HCT116 (cell line): ENCODE data around the gene MISP. TPM values are rescaled to one million over a fixed set of nuclear protein-coding genes. Genes with fewer than 3 reads are reported as not detected.

Experiments used
- ATAC-seq: fragments of 200-7000 bp; cut with Tn5 transposase; 2 replicates; pipeline ENCODE4 v1.9.1; 2020; ENCODE audit warnings: mild to moderate bottlenecking, moderate library complexity
- BruUV-seq: library from RNA; stranded (reverse); fragments of 400-500 nt; replicated peaks from 2 replicates; lab custom pipeline; 2021; lab: Mats Ljungman, UMichigan
- CTCF ChIA-PET: fragments of 300-600 bp; sonication (Branson Sonifier 250); formaldehyde crosslinking; loops from one replicate; lab custom pipeline; 2021; ENCODE audit warnings: antibody characterized with exemption; lab: Charles Lee
- POLR2A ChIA-PET: fragments of 300-600, 350-600 bp; sonication (Branson Sonifier 250); formaldehyde crosslinking; loops from one replicate; lab custom pipeline; 2021; ENCODE audit warnings: antibody characterized with exemption; lab: Charles Lee
- RAD21 ChIA-PET, 2 experiments: fragments of 300-600 bp; sonication (Branson Sonifier 250); formaldehyde crosslinking; loops; one replicate each; lab custom pipeline; 2023; ENCODE audit warnings: low total read pairs in 2 of 2; ENCODE audit not compliant: uncharacterized antibody in 2 of 2, unreplicated experiment in 2 of 2, low non-redundant PET in 1 of 2; lab: Charles Lee
- DNase-seq: peaks from one replicate; pipeline ENCODE4 v3.0.0-alpha.2; 2010; ENCODE audit warnings: low read depth, low spot score
- H2AFZ ChIP-seq: fragments of 200-600 bp; shearing (Covaris generic), sonication (generic); 2 replicates; pipeline ENCODE4 v1.6.1; 2017; ENCODE audit warnings: low read depth, mixed run types, mixed read lengths, antibody characterized with exemption, low read length; ENCODE audit not compliant: poor library complexity, severe bottlenecking
- H3K27ac ChIP-seq: 2 replicates; pipeline ENCODE4 v1.5.1; 2012; ENCODE audit warnings: low read depth, low read length
- H3K27me3 ChIP-seq: fragments of 200-600 bp; sonication (generic); 2 replicates; pipeline ENCODE4 v1.6.1; 2016; ENCODE audit warnings: mixed run types, low read length, mixed read lengths; ENCODE audit not compliant: insufficient read depth
- H3K36me3 ChIP-seq, 2 experiments: fragments of 200-500 bp in 1 of 2; fragments of 200-600 bp in 1 of 2; sonication (Bioruptor generic) in 1 of 2; sonication (generic) in 1 of 2; 2 replicates each; pipeline versions ENCODE4 v1.5.1 to v1.6.1; 2014 to 2016; ENCODE audit warnings: low read length in 2 of 2, inconsistent platforms in 1 of 2, mixed read lengths in 1 of 2, mixed run types in 1 of 2; ENCODE audit not compliant: insufficient read depth in 2 of 2, control insufficient read depth in 1 of 2
- H3K4me1 ChIP-seq, 2 experiments: fragments of 200-600 bp in 1 of 2; sonication (generic) in 1 of 2; 2 replicates each; pipeline versions ENCODE4 v1.5.1 to v1.6.1; 2012 to 2017; ENCODE audit warnings: low read length in 2 of 2, inconsistent platforms in 1 of 2, mild to moderate bottlenecking in 1 of 2, mixed read lengths in 1 of 2, mixed run types in 1 of 2, moderate library complexity in 1 of 2; ENCODE audit not compliant: insufficient read depth in 2 of 2, control insufficient read depth in 1 of 2
- H3K4me2 ChIP-seq: fragments of 200-600 bp; sonication (generic); 2 replicates; pipeline ENCODE4 v1.6.1; 2017; ENCODE audit warnings: mixed run types, low read length, mixed read lengths
- H3K4me3 ChIP-seq, 2 experiments: fragments of 200-600 bp in 1 of 2; sonication (generic) in 1 of 2; replicated peaks in 1 of 2; 2 replicates each; pipeline ENCODE4 v1.5.1; 2011 to 2016; ENCODE audit warnings: low read length in 2 of 2, control low read depth in 1 of 2, low read depth in 1 of 2, mild to moderate bottlenecking in 1 of 2, mixed read lengths in 1 of 2, mixed run types in 1 of 2
- H3K79me2 ChIP-seq: fragments of 200-600 bp; sonication (generic); 2 replicates; pipeline ENCODE4 v1.6.1; 2017; ENCODE audit warnings: mild to moderate bottlenecking, mixed run types, low read length, moderate library complexity, mixed read lengths; ENCODE audit not compliant: insufficient read depth
- H3K9ac ChIP-seq: fragments of 200-600 bp; sonication (generic); 2 replicates; pipeline ENCODE4 v1.6.1; 2016; ENCODE audit warnings: low read length, mixed read lengths
- H3K9me2 ChIP-seq: fragments of 200-600 bp; sonication (generic), shearing (Covaris generic); 2 replicates; pipeline ENCODE4 v1.6.1; 2017; ENCODE audit warnings: mixed run types, mild to moderate bottlenecking, moderate library complexity; ENCODE audit not compliant: insufficient read depth
- H3K9me3 ChIP-seq, 2 experiments: fragments of 200-500 bp in 1 of 2; fragments of 200-600 bp in 1 of 2; sonication (Bioruptor generic) in 1 of 2; sonication (generic) in 1 of 2; 2 replicates each; pipeline ENCODE4 v1.6.1; 2014 to 2017; ENCODE audit warnings: low read length in 2 of 2, mixed read lengths in 2 of 2, inconsistent platforms in 1 of 2, low read depth in 1 of 2, mild to moderate bottlenecking in 1 of 2, mixed run types in 1 of 2, moderate library complexity in 1 of 2; ENCODE audit not compliant: control insufficient read depth in 1 of 2, insufficient read depth in 1 of 2
- H4K20me1 ChIP-seq: fragments of 200-600 bp; sonication (generic), shearing (Covaris generic); 2 replicates; pipeline ENCODE4 v1.6.1; 2017; ENCODE audit warnings: mixed run types, mild to moderate bottlenecking, moderate library complexity; ENCODE audit not compliant: insufficient read depth
- CEBPB ChIP-seq: IDR thresholded peaks from 2 replicates; pipeline ENCODE4 v1.6.1; 2012; ENCODE audit warnings: low read depth
- ELF1 ChIP-seq: IDR thresholded peaks from 2 replicates; pipeline ENCODE4 v1.6.1; 2012; ENCODE audit warnings: low read depth, borderline replicate concordance
- EZH2 ChIP-seq: fragments of 200-600 bp; sonication (generic); IDR thresholded peaks from 2 replicates; pipeline ENCODE4 v1.6.1; 2017; ENCODE audit warnings: antibody characterized with exemption, mixed run types
- EZH2phosphoT487 ChIP-seq: fragments of 200-600 bp; IDR thresholded peaks from 2 replicates; pipeline ENCODE4 v1.6.1; 2018; ENCODE audit warnings: antibody characterized with exemption, borderline replicate concordance
- FOSL1 ChIP-seq: IDR thresholded peaks from 2 replicates; pipeline ENCODE4 v1.6.1; 2012; ENCODE audit warnings: low read depth
- POLR2A ChIP-seq: IDR thresholded peaks from 2 replicates; pipeline ENCODE4 v1.7.0; 2011; ENCODE audit warnings: borderline replicate concordance; ENCODE audit not compliant: insufficient read depth, insufficient read length; ENCODE audit errors: extremely low read depth
- POLR2AphosphoS5 ChIP-seq: IDR thresholded peaks from 2 replicates; pipeline ENCODE4 v1.6.1; 2011; ENCODE audit warnings: mild to moderate bottlenecking, low read depth, low read length, moderate library complexity
- RAD21 ChIP-seq: IDR thresholded peaks from 2 replicates; pipeline ENCODE4 v1.6.1; 2012; ENCODE audit warnings: low read depth, mild to moderate bottlenecking
- SIN3A ChIP-seq: IDR thresholded peaks from 2 replicates; pipeline ENCODE4 v1.6.1; 2012; ENCODE audit warnings: low read depth
- SP1 ChIP-seq: IDR thresholded peaks from 2 replicates; pipeline ENCODE4 v1.6.1; 2012; ENCODE audit warnings: low read depth
- TCF7L2 ChIP-seq: IDR thresholded peaks from 2 replicates; pipeline ENCODE4 v1.7.0; 2011; ENCODE audit warnings: borderline replicate concordance, inconsistent platforms; ENCODE audit not compliant: insufficient read depth, insufficient read length; ENCODE audit errors: extremely low read depth
- YY1 ChIP-seq: IDR thresholded peaks from 2 replicates; pipeline ENCODE4 v1.6.1; 2011; ENCODE audit warnings: low read length, low read depth, moderate library complexity, mild to moderate bottlenecking; ENCODE audit not compliant: insufficient replicate concordance; ENCODE audit errors: extremely low read depth
- ZNF274 ChIP-seq: fragments of 200-500 bp; sonication (Bioruptor generic); IDR thresholded peaks from 2 replicates; pipeline ENCODE4 v1.6.1; 2014; ENCODE audit warnings: mild to moderate bottlenecking, low read depth, low read length, inconsistent platforms
- intact Hi-C: fragments of 100-400 bp; cut with micrococcal nuclease; formaldehyde crosslinking; loops from 2 replicates; pipeline ENCODE4 v1.10.0; 2022
- total RNA-seq: library from RNA; stranded (reverse); gene quantifications from one replicate; pipeline ENCODE4 v1.2.1, GENCODE V29; 2021; ENCODE audit not compliant: unreplicated experiment
- TF ChIP-seq, protein P1 (sequence below): IDR thresholded peaks from 2 replicates; pipeline ENCODE4 v1.6.1; 2012
- TF ChIP-seq, protein P2 (sequence below): IDR thresholded peaks from 2 replicates; pipeline ENCODE4 v1.6.1; 2012
- TF ChIP-seq, protein P3 (sequence below), 3 experiments: fragments of 200-600 bp in 1 of 3; sonication (generic) in 1 of 3; IDR thresholded peaks in 2 of 3; conservative IDR thresholded peaks in 1 of 3; 2 replicates each; pipeline ENCODE4 v1.5.1; 2012 to 2017; ENCODE audit warnings: low read depth in 2 of 3, low read length in 2 of 3, antibody characterized with exemption in 1 of 3, borderline replicate concordance in 1 of 3, control low read depth in 1 of 3, mild to moderate bottlenecking in 1 of 3, mixed read lengths in 1 of 3, mixed run types in 1 of 3, moderate library complexity in 1 of 3; ENCODE audit not compliant: insufficient read depth in 1 of 3

The MISP gene
- total RNA-seq, 1 experiment from 2014 or later: 38.2 TPM

DNA sequence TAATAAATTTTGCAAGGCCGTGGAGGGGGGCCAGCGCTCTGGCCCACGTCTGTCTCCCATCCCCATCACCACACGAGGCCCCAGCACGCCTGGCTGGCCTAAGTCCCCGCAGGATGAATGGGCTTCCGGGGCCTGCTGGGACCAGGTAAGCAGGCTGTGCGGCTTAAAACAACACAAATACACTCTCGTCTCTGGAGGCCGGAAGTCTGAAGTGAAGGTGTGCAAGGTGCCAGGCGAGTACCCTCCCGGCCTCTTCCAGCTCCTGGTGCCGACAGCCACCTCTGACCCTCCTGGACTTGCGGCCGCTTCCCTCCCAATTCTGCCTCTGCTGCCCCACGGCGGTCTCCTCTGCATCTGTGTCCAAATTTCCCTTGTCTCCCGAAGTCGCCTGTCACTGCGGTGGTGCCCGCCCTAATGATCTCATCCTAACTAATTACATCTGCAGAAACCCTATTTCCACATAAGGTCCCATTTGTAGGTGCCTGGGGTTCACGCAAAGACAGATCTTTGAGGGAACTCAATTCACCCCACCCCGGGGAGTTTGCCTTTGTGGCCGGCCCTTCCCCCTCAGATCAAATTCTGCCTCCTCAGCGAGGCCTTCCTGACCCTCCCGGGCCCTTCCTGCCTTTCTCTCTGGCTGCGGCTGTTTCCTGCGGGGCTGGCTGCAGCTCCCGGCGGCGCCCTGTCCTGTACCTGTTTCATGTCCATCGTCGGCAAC is 38.2 kb downstream of the MISP start:
- Histone ChIP-seq H3K4me3 (no peak overlapping the region), H4K20me1 (no peaks in the 10 kb centered on the region), H3K9me2 (no peaks in the 10 kb centered on the region), H3K36me3 (no peaks in the 10 kb centered on the region), H3K9me3 (no peaks in the 10 kb centered on the region), H3K4me2 (no peak overlapping the region), H3K4me1 (peaks cover 8% of the 10 kb centered on the region in 2 experiments), H3K27me3 (no peaks in the 10 kb centered on the region), H3K9ac (no peak overlapping the region), H2AFZ (no peak overlapping the region), H3K27ac (no peak overlapping the region), H3K79me2 (no peaks in the 10 kb centered on the region)
- BruUV-seq: no TSS peak
- DNase-seq (no peak), ATAC-seq (no peak)
- POLR2A ChIA-PET: no interaction called here
- intact Hi-C loops: no loop called here
- CTCF ChIA-PET: no interaction called here
- RAD21 ChIA-PET: no interaction called here
- TF ChIP-seq, protein P1, sequence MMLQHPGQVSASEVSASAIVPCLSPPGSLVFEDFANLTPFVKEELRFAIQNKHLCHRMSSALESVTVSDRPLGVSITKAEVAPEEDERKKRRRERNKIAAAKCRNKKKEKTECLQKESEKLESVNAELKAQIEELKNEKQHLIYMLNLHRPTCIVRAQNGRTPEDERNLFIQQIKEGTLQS: no peak
- TF ChIP-seq SP1: no peak
- TF ChIP-seq EZH2: no peak
- TF ChIP-seq TCF7L2: no peak
- no peak for TF ChIP-seq RAD21
- no peak for TF ChIP-seq YY1
- no peak for TF ChIP-seq POLR2A
- no peak for TF ChIP-seq POLR2AphosphoS5
- TF ChIP-seq ELF1: no peak

DNA sequence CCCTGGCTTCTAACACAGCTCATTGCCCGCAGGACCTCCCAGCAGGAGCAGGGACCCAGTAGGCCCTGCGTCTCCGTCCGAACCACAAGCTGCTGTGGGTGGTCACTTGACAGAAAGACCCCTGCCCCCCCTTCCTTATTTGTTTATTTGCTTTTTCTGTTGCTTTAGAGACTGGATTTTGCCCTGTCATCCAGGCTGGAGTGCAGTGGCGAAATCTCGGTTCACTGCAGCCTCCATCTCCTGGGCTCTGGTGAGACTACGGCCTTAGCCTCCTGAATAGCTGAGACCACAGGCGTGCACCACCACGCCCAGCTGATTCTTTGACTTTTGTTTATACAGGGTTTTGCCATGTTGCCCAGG is 38.8 kb downstream of the MISP start:
- no peak overlapping the region for H3K9ac ChIP-seq
- ATAC-seq: no peak
- DNase-seq: no peak
- BruUV-seq: no TSS peak
- ChIA-PET POLR2A (no interaction called here), CTCF (no interaction called here), RAD21 (no interaction called here)
- intact Hi-C loops: loop anchor here (10.0 kb wide), 1 partner anchor 455 kb away; the partner anchor contains the start of genes ATP5F1D and MIDN
- no peaks in the 10 kb centered on the region for H3K9me3 ChIP-seq
- no peaks in the 10 kb centered on the region for H3K9me2 ChIP-seq
- H3K27ac ChIP-seq: no peak overlapping the region
- no peaks in the 10 kb centered on the region for H3K27me3 ChIP-seq
- H3K36me3 ChIP-seq: no peaks in the 10 kb centered on the region
- H3K4me1 ChIP-seq: peaks cover 3% of the 10 kb centered on the region in 2 experiments
- no peak overlapping the region for H3K4me2 ChIP-seq
- no peak overlapping the region for H2AFZ ChIP-seq
- TF ChIP-seq SIN3A (no peak), ZNF274 (no peak), SP1 (no peak), CEBPB (no peak), POLR2AphosphoS5 (no peak), RAD21 (no peak), EZH2 (no peak), POLR2A (no peak), EZH2phosphoT487 (no peak), FOSL1 (no peak), TCF7L2 (no peak)
- TF ChIP-seq, protein P2, sequence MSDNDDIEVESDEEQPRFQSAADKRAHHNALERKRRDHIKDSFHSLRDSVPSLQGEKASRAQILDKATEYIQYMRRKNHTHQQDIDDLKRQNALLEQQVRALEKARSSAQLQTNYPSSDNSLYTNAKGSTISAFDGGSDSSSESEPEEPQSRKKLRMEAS: no peak
- TF ChIP-seq, protein P3, sequence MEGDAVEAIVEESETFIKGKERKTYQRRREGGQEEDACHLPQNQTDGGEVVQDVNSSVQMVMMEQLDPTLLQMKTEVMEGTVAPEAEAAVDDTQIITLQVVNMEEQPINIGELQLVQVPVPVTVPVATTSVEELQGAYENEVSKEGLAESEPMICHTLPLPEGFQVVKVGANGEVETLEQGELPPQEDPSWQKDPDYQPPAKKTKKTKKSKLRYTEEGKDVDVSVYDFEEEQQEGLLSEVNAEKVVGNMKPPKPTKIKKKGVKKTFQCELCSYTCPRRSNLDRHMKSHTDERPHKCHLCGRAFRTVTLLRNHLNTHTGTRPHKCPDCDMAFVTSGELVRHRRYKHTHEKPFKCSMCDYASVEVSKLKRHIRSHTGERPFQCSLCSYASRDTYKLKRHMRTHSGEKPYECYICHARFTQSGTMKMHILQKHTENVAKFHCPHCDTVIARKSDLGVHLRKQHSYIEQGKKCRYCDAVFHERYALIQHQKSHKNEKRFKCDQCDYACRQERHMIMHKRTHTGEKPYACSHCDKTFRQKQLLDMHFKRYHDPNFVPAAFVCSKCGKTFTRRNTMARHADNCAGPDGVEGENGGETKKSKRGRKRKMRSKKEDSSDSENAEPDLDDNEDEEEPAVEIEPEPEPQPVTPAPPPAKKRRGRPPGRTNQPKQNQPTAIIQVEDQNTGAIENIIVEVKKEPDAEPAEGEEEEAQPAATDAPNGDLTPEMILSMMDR (IDR thresholded peaks at IDR 0.05 in 2 of 3, conservative IDR thresholded peaks at IDR 0.05 in 1 of 3; ENCODE audit: borderline replicate concordance in 1 of 3, insufficient read depth in 1 of 3, low read depth in 2 of 3, low read length in 2 of 3): no peak
- TF ChIP-seq, all 23 proteins: peak for 0
- Histone ChIP-seq H3K79me2 (no peaks in the 10 kb centered on the region), H4K20me1 (no peaks in the 10 kb centered on the region), H3K4me3 (no peak overlapping the region)
